ENCODE measurements around the gene SEZ6L. TPM values are rescaled to one million over a fixed set of nuclear protein-coding genes. Genes with fewer than 3 reads are reported as not detected.

SEZ6L gene
- total RNA-seq, 1 donor from 2014 or later, result 1.2 TPM

GRCh38 chr22:26393929-26394328 is 224.7 kb downstream of the SEZ6L start:
- H3K4me3 Mint-ChIP-seq (ENCODE audit: unreplicated experiment), result no peak overlapping the region
- H3K4me1 Mint-ChIP-seq (ENCODE audit: unreplicated experiment), result peaks cover 14% of the 10 kb centered on the region
- H3K36me3 Mint-ChIP-seq (ENCODE audit: low read depth, unreplicated experiment), result no peaks in the 10 kb centered on the region
- H3K9me3 Mint-ChIP-seq (ENCODE audit: unreplicated experiment), result no peaks in the 10 kb centered on the region
- no peak for TF ChIP-seq CTCF (IDR thresholded peaks at IDR 0.05; ENCODE audit: unreplicated experiment)
- H3K27me3 Mint-ChIP-seq (ENCODE audit: unreplicated experiment), result no peaks in the 10 kb centered on the region
- peak overlapping the region; percentile 44 for H3K27ac Mint-ChIP-seq (ENCODE audit: unreplicated experiment)
- no peak for DNase-seq (ENCODE audit: low spot score)

GRCh38 chr22:26394777-26395176 is 225.5 kb downstream of the SEZ6L start:
- H3K27me3 Mint-ChIP-seq (ENCODE audit: unreplicated experiment), result no peaks in the 10 kb centered on the region
- no peaks in the 10 kb centered on the region for H3K9me3 Mint-ChIP-seq (ENCODE audit: unreplicated experiment)
- H3K4me1 Mint-ChIP-seq (ENCODE audit: unreplicated experiment), result peaks cover 14% of the 10 kb centered on the region
- H3K4me3 Mint-ChIP-seq (ENCODE audit: unreplicated experiment), result peak overlapping the region; percentile 9
- TF ChIP-seq CTCF (IDR thresholded peaks at IDR 0.05; ENCODE audit: unreplicated experiment), result no peak
- H3K27ac Mint-ChIP-seq (ENCODE audit: unreplicated experiment), result peak overlapping the region; percentile 95
- H3K36me3 Mint-ChIP-seq (ENCODE audit: low read depth, unreplicated experiment), result no peaks in the 10 kb centered on the region
- DNase-seq (ENCODE audit: low spot score), result no peak

- Mint-ChIP-seq H3K4me3 (ENCODE audit: unreplicated experiment) (no peak overlapping the region), H3K27me3 (ENCODE audit: unreplicated experiment) (no peaks in the 10 kb centered on the region), H3K36me3 (ENCODE audit: low read depth, unreplicated experiment) (no peaks in the 10 kb centered on the region), H3K9me3 (ENCODE audit: unreplicated experiment) (no peaks in the 10 kb centered on the region), H3K4me1 (ENCODE audit: unreplicated experiment) (peaks cover 14% of the 10 kb centered on the region), H3K27ac (ENCODE audit: unreplicated experiment) (no peak overlapping the region)
- no peak for DNase-seq (ENCODE audit: low spot score)
- TF ChIP-seq CTCF (IDR thresholded peaks at IDR 0.05; ENCODE audit: unreplicated experiment), result no peak
These were observed 226.7 kb downstream of the SEZ6L start for GRCh38 chr22:26395926-26396325.

GRCh38 chr22:26398741-26399153 is 229.5 kb downstream of the SEZ6L start:
- no peaks in the 10 kb centered on the region for H3K9me3 Mint-ChIP-seq (ENCODE audit: unreplicated experiment)
- H3K27me3 Mint-ChIP-seq (ENCODE audit: unreplicated experiment), result no peaks in the 10 kb centered on the region
- H3K27ac Mint-ChIP-seq (ENCODE audit: unreplicated experiment), result no peak overlapping the region
- peak; percentile 63 for DNase-seq (ENCODE audit: low spot score)
- H3K36me3 Mint-ChIP-seq (ENCODE audit: low read depth, unreplicated experiment), result no peaks in the 10 kb centered on the region
- peak; percentile 32 for TF ChIP-seq CTCF (IDR thresholded peaks at IDR 0.05; ENCODE audit: unreplicated experiment)
- no peak overlapping the region for H3K4me3 Mint-ChIP-seq (ENCODE audit: unreplicated experiment)
- H3K4me1 Mint-ChIP-seq (ENCODE audit: unreplicated experiment), result peaks cover 10% of the 10 kb centered on the region

GRCh38 chr22:26399289-26399688 is 230.0 kb downstream of the SEZ6L start:
- H3K27ac Mint-ChIP-seq (ENCODE audit: unreplicated experiment), result no peak overlapping the region
- H3K4me1 Mint-ChIP-seq (ENCODE audit: unreplicated experiment), result peaks cover 7% of the 10 kb centered on the region
- DNase-seq (ENCODE audit: low spot score), result no peak
- no peak for TF ChIP-seq CTCF (IDR thresholded peaks at IDR 0.05; ENCODE audit: unreplicated experiment)
- H3K27me3 Mint-ChIP-seq (ENCODE audit: unreplicated experiment), result peaks cover 1% of the 10 kb centered on the region
- H3K4me3 Mint-ChIP-seq (ENCODE audit: unreplicated experiment), result no peak overlapping the region
- H3K9me3 Mint-ChIP-seq (ENCODE audit: unreplicated experiment), result no peaks in the 10 kb centered on the region
- H3K36me3 Mint-ChIP-seq (ENCODE audit: low read depth, unreplicated experiment), result no peaks in the 10 kb centered on the region
